BJ (cell line): Measurements from ENCODE around the gene DDX11. TPM values are rescaled to one million over a fixed set of nuclear protein-coding genes. Genes with fewer than 3 reads are reported as not detected.
"Not testable (repeated sequence)": the region's sequence is repeated elsewhere in the genome, so short reads cannot be mapped to it uniquely, and the experiment has no call there.

ENCODE experiments used
- CTCF ChIA-PET: fragments of 350-600 bp; formaldehyde crosslinking; extraction: SDS; loops from one replicate; lab custom pipeline; 2021; ENCODE audit warnings: antibody characterized with exemption, inconsistent platforms; lab: Yijun Ruan, JAX
- POLR2A ChIA-PET: fragments of 300-600 bp; sonication (Branson Sonifier 250); formaldehyde crosslinking; extraction: SDS; loops from one replicate; lab custom pipeline; 2021; ENCODE audit warnings: antibody characterized with exemption; lab: Charles Lee
- DNase-seq: peaks from one replicate; pipeline ENCODE4 v3.0.0-alpha.2; 2011; ENCODE audit warnings: low read depth
- H3K27me3 ChIP-seq: 2 replicates; pipeline ENCODE4 v1.6.0; 2011; ENCODE audit warnings: low read length; ENCODE audit not compliant: control insufficient read depth, insufficient read depth
- H3K36me3 ChIP-seq: 2 replicates; pipeline ENCODE4 v1.5.1; 2011; ENCODE audit warnings: low read length; ENCODE audit not compliant: control insufficient read depth, insufficient read depth
- H3K4me3 ChIP-seq: 2 replicates; pipeline ENCODE4 v1.5.1; 2011; ENCODE audit warnings: low read depth, mild to moderate bottlenecking, control low read depth, low read length
- CTCF ChIP-seq: IDR thresholded peaks from 2 replicates; pipeline ENCODE4 v1.5.1; 2011; ENCODE audit warnings: low read depth, mild to moderate bottlenecking, control low read depth, inconsistent platforms, low read length, moderate library complexity; ENCODE audit not compliant: insufficient read depth
- polyA plus RNA-seq: library from polyadenylated mRNA; depleted of rRNA; stranded (reverse); fragments of >200 nt; gene quantifications from 2 replicates; pipeline ENCODE4 v1.2.3, GENCODE V29; 2011

Gene DDX11
- polyA plus RNA-seq, 1 experiment = 12.8 TPM

- 0 out of 2 replicates have a peak, but pooled peaks have one; percentile 18 for TF ChIP-seq CTCF
Observed at GRCh38 chr12:31077998-31078397, 4.3 kb downstream of the DDX11 start.

DNA sequence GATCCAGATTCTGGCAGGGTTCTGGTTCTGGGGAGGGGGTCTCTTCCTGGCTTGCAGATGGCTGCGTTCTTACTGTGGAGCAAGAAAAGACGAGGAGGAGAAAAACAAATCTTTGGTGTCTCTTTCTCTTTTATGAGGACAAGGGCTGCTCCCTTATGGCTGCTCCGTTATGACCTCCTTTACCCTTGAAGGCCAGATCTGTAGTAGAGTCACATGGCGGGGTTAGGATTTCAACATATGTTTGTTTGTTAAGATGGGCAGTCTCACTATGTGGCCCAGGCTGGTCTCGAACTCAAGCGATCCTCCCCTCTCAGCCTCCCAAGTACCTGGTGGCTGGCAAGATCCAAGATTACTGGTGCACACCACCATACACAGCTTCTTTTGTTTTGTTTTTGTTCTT is 5.8 kb downstream of the DDX11 start:
- H3K27me3 ChIP-seq, DNase-seq, H3K4me3 ChIP-seq, POLR2A ChIA-PET, H3K36me3 ChIP-seq, CTCF ChIA-PET: not testable (repeated sequence)

More at GRCh38 chr12:31077998-31078397, 4.3 kb downstream of the DDX11 start:
- H3K27me3 ChIP-seq, H3K4me3 ChIP-seq, POLR2A ChIA-PET, DNase-seq, H3K36me3 ChIP-seq: not testable (repeated sequence)
- CTCF ChIA-PET = interaction anchor here (0.7 kb wide), 1 partner anchor 91 kb away, joined by 4 read pairs; no protein-coding TSS in a partner anchor

GRCh38 chr12:31080221-31080620 is 6.6 kb downstream of the DDX11 start:
- H3K27me3 ChIP-seq, CTCF ChIA-PET, H3K4me3 ChIP-seq, POLR2A ChIA-PET, DNase-seq, H3K36me3 ChIP-seq: not testable (repeated sequence)

- H3K36me3 ChIP-seq, DNase-seq, H3K4me3 ChIP-seq, POLR2A ChIA-PET, H3K27me3 ChIP-seq, CTCF ChIA-PET: not testable (repeated sequence)
Observed at GRCh38 chr12:31081274-31081673, 7.6 kb downstream of the DDX11 start.

DNA sequence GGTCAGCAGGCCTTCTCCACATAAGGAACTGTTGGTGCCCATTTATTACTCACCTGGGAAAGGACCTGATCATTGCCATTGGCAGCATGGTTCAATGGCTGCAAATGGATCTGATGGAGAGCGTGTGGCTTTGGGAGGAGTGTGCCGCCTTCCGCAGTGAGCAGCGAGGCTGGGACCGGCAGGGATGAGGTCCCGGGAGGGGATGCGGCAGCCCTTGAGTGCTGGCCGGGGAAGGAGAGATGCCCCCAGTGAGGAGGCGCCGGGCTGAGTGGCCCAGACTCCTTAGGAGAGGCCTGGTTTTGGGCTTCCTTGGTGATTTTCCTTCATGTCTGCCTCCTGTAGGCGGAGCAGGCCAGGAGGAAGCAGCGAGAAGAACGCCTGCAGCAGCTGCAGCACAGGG is 10.6 kb downstream of the DDX11 start:
- POLR2A ChIA-PET, CTCF ChIA-PET, DNase-seq, H3K27me3 ChIP-seq, H3K4me3 ChIP-seq, H3K36me3 ChIP-seq: not testable (repeated sequence)

DNA sequence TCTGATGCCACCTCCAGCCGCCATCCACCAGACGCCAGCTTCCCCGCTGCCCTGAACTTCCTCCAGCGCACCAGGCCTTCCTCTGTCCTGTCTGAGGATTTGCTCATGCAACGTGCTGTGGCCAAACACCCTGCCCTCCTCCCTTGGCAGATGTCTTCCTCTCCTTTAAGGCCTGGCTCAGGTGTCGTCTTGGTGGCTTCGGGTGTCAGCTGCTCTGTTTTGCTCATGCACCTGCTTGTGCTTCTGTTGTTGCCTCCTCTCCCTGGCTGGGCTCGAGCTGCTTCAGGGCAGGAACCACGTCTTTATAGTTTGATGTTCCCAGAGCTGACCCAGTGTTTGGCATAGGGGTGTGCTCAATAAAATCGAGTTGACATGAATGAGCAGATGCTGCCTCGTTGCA is 12.4 kb downstream of the DDX11 start:
- POLR2A ChIA-PET, H3K27me3 ChIP-seq, H3K4me3 ChIP-seq, CTCF ChIA-PET, H3K36me3 ChIP-seq, DNase-seq: not testable (repeated sequence)

GRCh38 chr12:31087486-31087885 is 13.8 kb downstream of the DDX11 start:
- not testable (repeated sequence) for DNase-seq

DNA sequence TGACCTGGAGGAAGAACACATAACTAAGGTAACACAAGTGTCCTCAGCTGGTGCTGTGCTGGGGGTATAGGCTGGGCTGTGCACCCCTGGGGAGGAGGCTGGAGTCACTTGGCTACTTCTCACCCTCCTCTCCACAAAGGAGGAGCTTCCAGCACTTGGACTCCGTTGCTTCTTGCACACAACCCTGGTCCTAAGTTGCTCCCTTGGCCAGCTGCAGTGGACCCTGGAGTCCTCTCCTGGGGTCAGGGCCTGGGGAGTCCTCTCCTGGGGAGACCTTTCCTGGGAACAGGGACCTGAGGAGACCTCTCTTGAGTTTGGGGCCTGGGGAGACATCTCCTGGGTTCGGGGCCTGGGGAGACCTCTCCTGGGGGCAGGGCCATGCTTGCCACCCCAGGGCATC is 14.3 kb downstream of the DDX11 start:
- DNase-seq, H3K4me3 ChIP-seq, H3K36me3 ChIP-seq, CTCF ChIA-PET, H3K27me3 ChIP-seq, POLR2A ChIA-PET: not testable (repeated sequence)

More at GRCh38 chr12:31087486-31087885, 13.8 kb downstream of the DDX11 start:
- H3K4me3 ChIP-seq, CTCF ChIA-PET, H3K27me3 ChIP-seq, POLR2A ChIA-PET, H3K36me3 ChIP-seq: not testable (repeated sequence)

DNA sequence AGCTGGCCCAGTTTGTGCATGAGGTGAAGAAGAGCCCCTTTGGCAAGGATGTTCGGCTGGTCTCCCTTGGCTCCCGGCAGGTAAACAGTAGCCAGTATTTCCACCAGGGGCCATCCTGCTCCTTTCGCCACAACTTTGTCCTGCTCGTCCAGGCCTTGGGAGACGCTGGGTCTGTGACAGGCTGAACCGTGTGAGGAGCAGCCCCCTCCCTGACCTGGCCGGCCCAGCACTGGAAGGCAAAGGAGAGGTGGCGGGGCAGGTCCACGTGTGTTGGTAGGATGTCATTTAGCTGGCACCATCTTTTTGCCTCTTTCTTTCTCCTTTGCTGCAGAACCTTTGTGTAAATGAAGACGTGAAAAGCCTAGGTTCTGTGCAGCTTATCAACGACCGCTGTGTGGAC is 15.4 kb downstream of the DDX11 start:
- Histone ChIP-seq H3K36me3 (peaks cover 2% of the 10 kb centered on the region), H3K4me3 (no peak overlapping the region), H3K27me3 (no peaks in the 10 kb centered on the region)
- POLR2A ChIA-PET = no interaction called here
- no peak for DNase-seq
- CTCF ChIA-PET = no interaction called here
- TF ChIP-seq CTCF = no peak

- DNase-seq, POLR2A ChIA-PET, H3K27me3 ChIP-seq, CTCF ChIA-PET, H3K4me3 ChIP-seq, H3K36me3 ChIP-seq: not testable (repeated sequence)
Observed at GRCh38 chr12:31091629-31092028, 18.0 kb downstream of the DDX11 start.

DNA sequence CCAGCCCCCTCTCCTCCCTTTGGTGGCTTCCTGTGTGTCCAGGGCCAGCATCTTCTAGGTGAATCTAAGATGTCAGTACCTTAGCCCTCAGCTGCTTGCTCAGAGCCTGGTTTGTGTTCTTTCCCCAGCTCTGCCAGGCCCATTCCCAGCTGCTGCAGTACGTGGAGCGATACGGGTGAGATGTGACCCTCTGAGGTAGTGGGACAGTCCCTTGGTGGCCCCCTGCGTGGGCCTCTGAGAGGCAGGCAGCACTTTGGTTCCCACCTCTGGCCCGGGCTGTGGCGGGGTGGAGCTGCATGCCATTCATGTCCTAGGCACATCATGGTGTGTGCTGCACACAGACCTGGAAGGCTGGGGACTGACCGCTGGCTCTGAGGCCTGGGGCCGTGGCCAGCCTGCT is 19.1 kb downstream of the DDX11 start:
- H3K4me3 ChIP-seq, DNase-seq, H3K36me3 ChIP-seq, H3K27me3 ChIP-seq, POLR2A ChIA-PET, CTCF ChIA-PET: not testable (repeated sequence)
